Chondrocyte (in vitro differentiated cells): ENCODE results near the gene AKAP13. TPM values are rescaled to one million over a fixed set of nuclear protein-coding genes. Genes with fewer than 3 reads are reported as not detected.

Source experiments
- DNase-seq: peaks from one replicate; pipeline ENCODE4 v3.0.0; 2021; ENCODE audit warnings: mixed read lengths, low spot score
- H3K27ac Mint-ChIP-seq: one replicate; pipeline ENCODE4 v1.8.0; 2021; ENCODE audit warnings: mild to moderate bottlenecking, moderate library complexity, mixed read lengths; ENCODE audit not compliant: unreplicated experiment
- H3K27me3 Mint-ChIP-seq: 2 replicates; pipeline ENCODE4 v1.8.0; 2021; ENCODE audit warnings: low read depth, mixed read lengths
- H3K36me3 Mint-ChIP-seq: 2 replicates; pipeline ENCODE4 v1.8.0; 2021; ENCODE audit warnings: low read depth, mixed read lengths
- H3K4me1 Mint-ChIP-seq: 2 replicates; pipeline ENCODE4 v1.8.0; 2021; ENCODE audit warnings: low read depth, mild to moderate bottlenecking, mixed read lengths
- H3K4me3 Mint-ChIP-seq: one replicate; pipeline ENCODE4 v1.8.0; 2021; ENCODE audit warnings: mild to moderate bottlenecking, moderate library complexity, mixed read lengths; ENCODE audit not compliant: unreplicated experiment
- H3K9me3 Mint-ChIP-seq: 2 replicates; pipeline ENCODE4 v1.8.0; 2021; ENCODE audit warnings: low read depth, mixed read lengths
- CTCF ChIP-seq: fragments of 200-600 bp; sonication (generic); IDR thresholded peaks from 2 replicates; pipeline ENCODE4 v1.5.0; 2021; ENCODE audit warnings: antibody characterized with exemption, mild to moderate bottlenecking, moderate library complexity
- total RNA-seq: library from RNA; stranded (reverse); gene quantifications from 3 replicates; pipeline ENCODE4 v1.2.1, GENCODE V29; 2021

The AKAP13 gene
- total RNA-seq, 1 donor from 2014 or later: 80.6 TPM

GRCh38 chr15:85706779-85707518 is 326.5 kb downstream of the AKAP13 start:
- DNase-seq: no peak

GRCh38 chr15:85707519-85708338 is 327.3 kb downstream of the AKAP13 start:
- Mint-ChIP-seq H3K36me3 (peaks cover 15% of the 10 kb centered on the region), H3K9me3 (no peaks in the 10 kb centered on the region), H3K4me1 (peaks cover 74% of the 10 kb centered on the region), H3K27ac (peak overlapping the region; percentile 99), H3K4me3 (peak overlapping the region; percentile 68), H3K27me3 (no peaks in the 10 kb centered on the region)
- no peak for TF ChIP-seq CTCF
- DNase-seq: no peak

More at GRCh38 chr15:85706779-85707518, 326.5 kb downstream of the AKAP13 start:
- no peaks in the 10 kb centered on the region for H3K9me3 Mint-ChIP-seq
- peak overlapping the region; percentile 99 for H3K27ac Mint-ChIP-seq
- TF ChIP-seq CTCF: no peak
- H3K4me1 Mint-ChIP-seq: peaks cover 77% of the 10 kb centered on the region
- peak overlapping the region; percentile 68 for H3K4me3 Mint-ChIP-seq
- H3K27me3 Mint-ChIP-seq: no peaks in the 10 kb centered on the region
- peaks cover 11% of the 10 kb centered on the region for H3K36me3 Mint-ChIP-seq

- no peaks in the 10 kb centered on the region for H3K27me3 Mint-ChIP-seq
- H3K4me1 Mint-ChIP-seq: peaks cover 66% of the 10 kb centered on the region
- peaks cover 18% of the 10 kb centered on the region for H3K36me3 Mint-ChIP-seq
- no peak for TF ChIP-seq CTCF
- no peak for DNase-seq
- peak overlapping the region; percentile 99 for H3K27ac Mint-ChIP-seq
- no peaks in the 10 kb centered on the region for H3K9me3 Mint-ChIP-seq
- H3K4me3 Mint-ChIP-seq: no peak overlapping the region
Observed at GRCh38 chr15:85708402-85708941, 328.1 kb downstream of the AKAP13 start.

- H3K4me1 Mint-ChIP-seq: peaks cover 60% of the 10 kb centered on the region
Observed at GRCh38 chr15:85709250-85709649, 328.8 kb downstream of the AKAP13 start.

More at GRCh38 chr15:85709250-85709649, 328.8 kb downstream of the AKAP13 start:
- no peak for DNase-seq
- no peak overlapping the region for H3K4me3 Mint-ChIP-seq
- H3K27ac Mint-ChIP-seq: peak overlapping the region; percentile 6
- H3K36me3 Mint-ChIP-seq: peaks cover 20% of the 10 kb centered on the region
- no peaks in the 10 kb centered on the region for H3K9me3 Mint-ChIP-seq
- no peaks in the 10 kb centered on the region for H3K27me3 Mint-ChIP-seq
- no peak for TF ChIP-seq CTCF
